Activated CD8-positive, alpha-beta memory T cell treated with anti-CD3 and anti-CD28 coated beads, Interleukin-2, amount 50 U/mL, for 48 hours (primary cell): ENCODE results near the gene RBM19.

Experiments used
- DNase-seq: peaks from one replicate; pipeline ENCODE4 v3.0.0-alpha.2; 2020

Gene RBM19

DNA sequence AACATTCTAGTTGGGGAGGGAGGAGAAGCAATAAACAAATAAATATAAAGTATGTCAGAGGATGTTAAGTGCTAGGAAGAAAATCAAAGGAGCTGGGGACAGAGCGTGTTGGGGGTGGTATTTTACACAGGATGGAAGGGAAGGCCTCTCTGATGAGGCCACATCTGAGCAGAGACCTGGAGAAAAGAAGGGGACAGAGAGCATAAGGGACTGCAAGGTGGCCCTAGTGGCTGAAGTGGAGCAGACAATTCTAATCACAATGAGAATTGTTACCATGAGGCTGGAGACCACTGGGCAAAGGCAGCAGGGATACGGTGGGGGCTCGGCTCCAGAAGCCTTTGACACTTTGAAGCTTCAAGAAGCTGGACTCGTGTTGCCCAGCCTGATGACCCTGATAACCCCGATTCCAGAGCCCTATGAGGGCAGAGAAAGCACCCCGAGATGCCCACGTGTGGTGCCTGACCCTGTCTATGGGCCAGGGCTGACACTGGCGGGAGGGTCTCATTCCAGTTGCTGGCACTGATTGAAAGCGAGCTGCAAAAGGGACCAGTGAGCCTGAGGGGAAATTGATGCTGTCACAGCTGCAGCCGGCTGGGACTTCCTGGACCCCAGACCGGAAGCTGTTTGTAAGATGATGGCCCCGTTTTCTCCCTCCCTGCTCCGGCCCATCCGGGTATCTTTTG, 169.1 kb downstream of the RBM19 start:
- DNase-seq: no peak

DNA sequence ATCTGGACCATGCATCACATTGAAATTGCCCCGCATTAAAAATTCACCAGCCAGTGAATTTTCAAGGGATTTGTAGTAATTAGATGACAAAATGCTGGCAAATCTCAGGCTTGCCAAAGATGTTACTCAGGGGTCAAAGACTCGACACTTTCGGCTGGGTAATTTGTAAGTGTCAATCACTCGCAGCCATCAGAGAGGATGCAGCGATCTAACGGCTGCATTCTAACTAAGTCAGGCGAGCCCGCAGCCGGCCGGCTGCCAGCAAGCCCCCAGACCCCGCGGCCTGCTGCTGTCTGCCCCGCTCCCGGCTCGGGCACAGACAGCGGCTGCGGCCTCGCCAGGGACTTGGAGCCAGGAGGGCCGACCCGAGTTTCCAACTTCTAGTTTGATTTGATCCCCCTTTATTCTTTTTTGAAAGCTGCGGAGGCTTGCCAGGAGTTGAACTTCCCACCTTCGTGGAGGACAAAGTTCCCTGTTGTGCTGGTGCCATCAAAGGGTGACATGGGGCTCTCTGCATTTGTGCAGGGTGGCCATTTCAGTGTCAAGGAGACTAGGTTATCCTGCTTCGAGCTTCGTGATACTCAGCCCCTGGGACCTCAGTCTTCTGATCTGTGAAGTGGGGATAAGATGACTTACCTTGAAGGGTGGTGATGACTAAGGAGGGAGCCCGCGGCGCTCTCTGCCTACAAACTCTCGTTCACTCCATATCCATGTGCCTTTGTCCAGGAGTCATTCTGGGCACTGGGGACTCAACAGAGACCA, 169.9 kb downstream of the RBM19 start:
- no peak for DNase-seq

- DNase-seq: no peak
These were observed 170.7 kb downstream of the RBM19 start for GRCh38 chr12:113795445-113795844.

- DNase-seq: no peak
These were observed 171.4 kb downstream of the RBM19 start for GRCh38 chr12:113794774-113795173.

GRCh38 chr12:113793250-113793649, 172.9 kb downstream of the RBM19 start:
- no peak for DNase-seq

GRCh38 chr12:113792450-113792849, 173.7 kb downstream of the RBM19 start:
- no peak for DNase-seq

GRCh38 chr12:113788020-113788856, 177.9 kb downstream of the RBM19 start:
- DNase-seq: no peak

DNA sequence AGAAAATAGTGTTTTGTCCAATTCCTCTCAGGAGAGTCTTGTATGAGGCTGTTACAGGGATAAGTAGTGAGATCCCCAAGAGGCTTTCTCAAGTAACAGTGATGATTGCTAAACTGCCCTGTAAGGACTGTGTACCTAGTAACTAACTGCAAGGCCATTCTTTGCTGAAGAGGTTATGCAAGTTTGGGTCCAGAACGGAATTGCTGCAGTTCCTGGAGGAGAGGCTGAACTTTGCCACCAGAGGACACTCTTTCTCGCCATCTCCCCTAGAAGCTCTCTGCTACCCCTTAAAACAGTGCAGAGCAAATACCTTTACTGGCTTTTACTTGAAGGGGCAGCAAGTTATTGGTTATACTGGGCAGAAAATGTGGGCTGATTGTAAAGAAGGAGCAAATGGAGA, 180.0 kb downstream of the RBM19 start:
- no peak for DNase-seq

- DNase-seq: no peak
These were observed 182.3 kb downstream of the RBM19 start for GRCh38 chr12:113783811-113784210.

GRCh38 chr12:113782873-113783272, 183.3 kb downstream of the RBM19 start:
- DNase-seq: no peak

DNA sequence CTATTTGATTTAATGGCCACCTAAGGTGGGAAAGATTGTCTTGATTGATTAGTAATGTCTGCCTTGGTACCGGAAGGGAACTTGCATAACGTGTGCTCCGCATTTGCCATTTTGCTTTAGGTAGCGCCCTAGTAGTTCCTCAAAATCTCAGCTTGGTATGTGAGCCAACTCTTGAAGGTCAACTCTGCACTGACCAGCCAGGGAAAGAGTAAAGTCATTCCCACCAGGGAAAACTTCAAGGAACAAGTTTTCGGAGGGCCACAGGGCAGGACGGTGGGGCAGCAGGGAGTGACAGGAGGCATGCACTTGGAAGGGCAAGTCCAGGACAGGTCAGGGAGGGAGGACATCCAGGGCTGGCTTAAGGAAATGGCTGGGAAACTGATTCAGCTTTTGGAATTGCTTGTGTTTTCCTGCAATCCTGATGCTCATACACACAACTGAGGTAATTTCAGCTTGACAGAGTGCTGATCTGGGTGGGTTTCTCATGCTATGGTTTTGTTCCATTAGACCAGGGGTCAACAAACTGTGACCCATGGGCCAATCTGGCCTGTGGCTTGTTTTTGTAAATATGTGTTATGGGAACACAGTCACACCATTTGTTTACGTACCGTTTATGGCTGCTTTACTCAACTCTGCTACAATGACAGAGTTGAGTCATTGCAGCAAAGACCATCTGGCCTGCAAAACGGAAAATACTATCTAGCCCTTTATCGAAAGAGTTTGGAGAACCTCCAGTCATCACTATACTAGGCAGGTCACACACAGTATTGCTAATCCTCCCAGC, 184.5 kb downstream of the RBM19 start:
- DNase-seq: no peak

- DNase-seq: no peak
These were observed 186.4 kb downstream of the RBM19 start for GRCh38 chr12:113779774-113780173.

DNA sequence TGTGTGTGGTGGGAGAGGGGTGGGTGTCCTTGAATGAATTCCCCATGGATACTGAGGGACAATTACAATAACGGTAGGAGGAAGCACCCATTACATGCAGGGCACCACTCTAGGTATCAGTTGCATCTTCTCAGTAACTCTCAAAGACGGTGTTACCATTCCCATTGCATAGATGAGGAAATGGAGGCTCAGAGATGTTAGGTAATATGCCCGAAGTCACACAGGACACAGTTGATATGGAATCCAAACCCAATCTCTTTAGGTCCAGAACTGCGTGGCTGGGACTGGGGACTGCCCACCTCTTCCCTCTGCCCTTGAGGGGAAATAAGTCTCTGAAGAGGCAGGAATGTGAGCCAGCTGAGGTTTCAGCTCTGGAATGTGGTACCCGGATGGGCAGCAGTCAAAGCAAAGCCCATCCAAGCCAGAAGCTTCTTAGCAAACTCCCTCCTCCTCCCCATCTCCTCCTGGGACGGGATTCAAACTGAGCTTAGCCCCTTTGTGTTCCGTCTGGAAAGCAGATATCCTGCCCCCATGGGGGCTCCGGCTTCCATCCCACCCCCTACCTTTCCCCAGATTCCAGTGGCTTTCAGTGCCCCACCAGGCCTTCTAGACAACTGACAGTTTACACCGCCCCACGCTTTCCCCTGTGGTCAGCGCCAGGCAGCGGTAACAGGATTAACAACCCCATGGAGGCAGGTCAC, 187.5 kb downstream of the RBM19 start:
- DNase-seq: no peak

DNA sequence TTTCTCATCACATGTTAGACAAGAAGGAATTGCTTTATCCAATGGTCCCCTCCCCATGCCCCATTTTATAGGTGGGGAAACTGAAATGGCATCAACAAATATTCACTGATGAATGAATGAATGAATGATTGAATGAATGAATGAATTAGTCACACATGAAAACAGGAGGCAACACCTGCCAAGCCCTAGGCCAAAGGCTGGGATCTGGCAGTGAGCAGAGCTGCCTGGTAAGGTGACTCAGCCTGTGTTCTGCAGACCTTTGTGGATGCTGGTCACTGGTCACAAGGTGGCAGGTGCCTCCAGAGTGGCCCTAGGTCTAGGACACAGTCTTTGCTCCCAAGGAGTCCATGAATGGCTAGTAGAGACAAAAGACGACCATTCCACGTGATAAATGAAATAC, 188.4 kb downstream of the RBM19 start:
- no peak for DNase-seq

DNA sequence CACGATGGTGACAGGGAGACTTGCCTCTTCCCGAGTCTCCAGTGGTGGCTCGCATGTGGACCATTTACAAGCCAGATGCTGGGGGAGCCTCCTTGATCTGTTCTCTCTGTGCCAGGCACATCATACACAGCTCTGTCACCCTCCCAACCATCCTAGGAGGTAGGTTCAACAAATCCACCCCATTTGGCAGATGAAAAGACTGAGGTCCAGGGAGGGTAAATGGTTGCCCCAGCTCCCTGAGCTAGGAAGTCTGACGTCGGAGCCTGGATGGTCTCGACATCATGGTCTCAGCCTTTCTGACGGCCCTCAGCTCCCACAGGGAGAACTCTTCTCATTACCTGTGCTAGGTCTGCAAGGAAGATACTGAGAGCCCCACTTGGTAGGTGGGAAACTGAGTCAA, 189.6 kb downstream of the RBM19 start:
- DNase-seq: no peak

DNA sequence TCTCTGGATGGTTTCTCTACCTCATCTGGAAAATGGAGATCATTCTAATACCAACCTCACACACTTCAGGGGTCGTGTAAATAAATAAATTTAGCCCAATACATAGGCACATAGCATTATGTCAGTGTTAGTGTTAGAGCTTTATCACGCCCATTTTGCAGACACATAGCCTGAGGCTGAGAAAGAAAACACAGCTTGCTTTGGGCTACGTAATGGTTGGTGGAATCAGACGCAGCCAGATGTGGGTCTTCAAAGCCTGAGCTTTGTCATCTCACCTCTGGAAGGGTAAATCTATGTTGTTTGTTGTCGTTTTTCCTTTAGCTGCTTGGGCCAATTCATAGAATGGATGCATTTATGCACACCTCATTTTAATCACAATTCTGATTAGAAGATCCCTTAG, 191.6 kb downstream of the RBM19 start:
- no peak for DNase-seq

DNA sequence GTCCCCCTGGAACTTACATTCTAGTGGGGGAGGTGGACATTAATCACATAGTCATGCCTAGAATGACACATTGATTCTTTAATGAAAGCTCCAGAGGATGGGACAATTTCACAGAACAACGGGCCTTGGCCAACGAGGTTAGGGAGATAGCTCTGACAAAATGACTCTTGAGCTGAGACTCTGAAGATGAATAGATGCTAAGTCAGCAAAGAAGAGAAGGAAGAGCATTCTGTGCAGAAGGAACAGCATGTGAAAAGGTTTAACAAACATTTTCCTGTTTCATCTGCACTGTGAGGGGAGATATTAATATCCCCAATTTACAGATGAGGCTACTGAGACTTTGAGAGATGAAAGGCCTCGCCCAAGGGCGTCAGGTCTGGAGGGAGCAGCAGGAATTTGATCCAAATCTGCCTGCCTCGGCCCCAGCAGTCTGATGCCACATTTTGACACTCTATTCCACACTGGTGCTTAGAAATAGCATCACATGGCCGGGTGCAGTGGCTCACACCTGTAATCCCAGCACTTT, 193.6 kb downstream of the RBM19 start:
- DNase-seq: no peak

GRCh38 chr12:113770389-113770865, 195.7 kb downstream of the RBM19 start:
- DNase-seq: no peak

DNA sequence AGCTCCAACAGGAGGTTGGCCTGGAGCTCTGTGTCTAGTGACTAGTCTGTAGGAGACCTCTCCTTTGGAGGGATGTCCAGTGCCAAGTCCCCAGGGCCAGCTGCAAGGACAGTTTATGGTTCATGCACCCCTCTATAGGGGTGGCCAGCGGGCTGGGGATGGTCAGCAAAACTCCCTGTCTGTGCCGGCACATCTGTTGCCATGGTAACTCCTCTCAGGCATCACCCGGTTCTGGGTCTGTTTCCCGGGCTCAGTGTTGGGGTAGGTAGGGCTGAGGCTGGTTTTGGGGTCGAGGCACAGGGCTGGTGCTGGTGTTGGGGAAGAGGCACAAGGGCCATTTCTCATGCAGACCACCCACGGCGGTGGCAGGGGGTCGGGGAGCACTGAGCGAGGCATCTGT, 196.8 kb downstream of the RBM19 start:
- DNase-seq: no peak

DNA sequence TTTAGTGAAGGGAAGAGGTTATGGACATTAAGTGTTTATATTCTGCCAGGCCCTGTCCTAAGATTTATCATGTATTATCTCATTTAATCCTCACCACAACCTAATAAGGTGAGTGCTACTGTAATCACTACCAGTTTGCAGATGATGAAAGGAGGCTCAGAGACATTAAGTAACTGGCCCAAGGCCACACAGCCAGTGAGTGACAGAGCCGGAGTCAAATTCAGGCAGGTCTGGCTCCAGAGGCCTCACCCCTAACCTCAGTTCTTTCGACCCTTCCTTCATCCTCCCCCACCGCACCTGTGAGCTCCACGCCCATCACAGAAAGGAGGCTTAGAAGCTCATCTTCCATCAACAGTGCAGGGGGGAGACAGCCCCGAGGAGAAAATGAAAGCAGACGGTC, 197.3 kb downstream of the RBM19 start:
- no peak for DNase-seq
